ENCODE results near the gene IL18BP.

- TF ChIP-seq CTCF (IDR thresholded peaks at IDR 0.05; ENCODE audit: low read depth, low read length) (peak; percentile 94), EZH2phosphoT487 (IDR thresholded peaks at IDR 0.05; ENCODE audit: low read depth) (no peak)
These were observed 20.8 kb upstream of the IL18BP start for GRCh38 chr11:71977743-71978418.
